Gastroesophageal sphincter (tissue), 4 donors: ENCODE data around the gene MGAT5B. TPM values are rescaled to one million over a fixed set of nuclear protein-coding genes. Genes with fewer than 3 reads are reported as not detected.

Experiments
- ATAC-seq: fragments of 150-250 bp; one replicate; pipeline ENCODE4 v1.9.1; 2016; ENCODE audit warnings: mild to moderate bottlenecking, moderate library complexity
- H3K27ac ChIP-seq, 4 donors: fragments of 200-600 bp; sonication (generic) in 3 of 4; 1 replicate in 3 of 4; 2 replicates in 1 of 4; pipeline ENCODE4 v1.5.1; 2016 to 2019
- H3K27me3 ChIP-seq: fragments of 200-600 bp; sonication (generic); one replicate; pipeline ENCODE4 v1.5.1; 2019
- H3K36me3 ChIP-seq, 2 donors: fragments of 200-600 bp; sonication (generic); one replicate each; pipeline ENCODE4 v1.5.1; 2019; ENCODE audit warnings: control low read depth in 1 of 2
- H3K4me1 ChIP-seq, 3 donors: fragments of 200-600 bp; sonication (generic); 1 replicate in 2 of 3; 2 replicates in 1 of 3; pipeline ENCODE4 v1.5.1; 2016 to 2019; ENCODE audit warnings: control low read depth in 2 of 3
- H3K4me3 ChIP-seq, 2 donors: fragments of 200-600 bp; sonication (generic); one replicate each; pipeline ENCODE4 v1.5.1; 2019; ENCODE audit warnings: mild to moderate bottlenecking in 1 of 2, moderate library complexity in 1 of 2
- H3K9me3 ChIP-seq, 3 donors: fragments of 200-600 bp; sonication (generic); one replicate each; pipeline ENCODE4 v1.5.1; 2017 to 2019; ENCODE audit warnings: control low read depth in 2 of 3
- CTCF ChIP-seq, 4 experiments: fragments of 200-600 bp in 2 of 4; fragments of 450-650 bp in 2 of 4; sonication (generic) in 1 of 4; IDR thresholded peaks; one replicate each; pipeline ENCODE4 v1.5.1; 2017 to 2019; ENCODE audit warnings: antibody characterized with exemption in 4 of 4, mild to moderate bottlenecking in 2 of 4, moderate library complexity in 2 of 4
- EP300 ChIP-seq: sonication (generic); formaldehyde crosslinking; IDR thresholded peaks from one replicate; pipeline ENCODE4 v1.6.1; 2017; ENCODE audit warnings: antibody characterized with exemption, mild to moderate bottlenecking
- POLR2A ChIP-seq, 2 donors: fragments of 450-650 bp; IDR thresholded peaks; one replicate each; pipeline ENCODE4 v1.6.1; 2017; ENCODE audit warnings: antibody characterized with exemption in 2 of 2, mild to moderate bottlenecking in 2 of 2, moderate library complexity in 1 of 2
- POLR2AphosphoS5 ChIP-seq: sonication (generic); formaldehyde crosslinking; IDR thresholded peaks from one replicate; pipeline ENCODE4 v1.6.1; 2017; ENCODE audit warnings: antibody characterized with exemption
- WGBS, 2 donors: methylation state at CpG; one replicate each; pipeline ENCODE4 v1.1.5; 2018; ENCODE audit warnings: low coverage in 1 of 2; 5-methylcytosine and 5-hydroxymethylcytosine counted together
- total RNA-seq, 4 donors: library from RNA; depleted of rRNA; stranded (reverse); fragments of >200 nt; gene quantifications; one replicate each; pipeline ENCODE4 v1.1.0, GENCODE V29; 2016

The MGAT5B gene
- total RNA-seq, 4 donors from 2014 or later, result 0.12 to 0.81 (median 0.29) TPM

- H3K4me1 ChIP-seq, result peaks cover 0 to 10% (median 0%) of the 10 kb centered on the region in 3 donors
- WGBS, 2 donors, result 83 to 100% methylated on average over 1 to 2 of the region's 13 CpGs
- TF ChIP-seq EP300, result no peak
- TF ChIP-seq POLR2AphosphoS5, result no peak
- no peak for TF ChIP-seq POLR2A (IDR thresholded peaks at IDR 0.05)
- no peak for ATAC-seq
- H3K9me3 ChIP-seq, result no peaks in the 10 kb centered on the region
- H3K27me3 ChIP-seq, result peaks cover 50% of the 10 kb centered on the region
- no peak overlapping the region for H3K4me3 ChIP-seq
- no peaks in the 10 kb centered on the region for H3K36me3 ChIP-seq
- H3K27ac ChIP-seq, result no peak overlapping the region
Observed at GRCh38 chr17:76961869-76962268, 93.7 kb downstream of the MGAT5B start.

- Histone ChIP-seq H3K9me3 (no peaks in the 10 kb centered on the region), H3K36me3 (no peaks in the 10 kb centered on the region), H3K27me3 (peaks cover 50% of the 10 kb centered on the region), H3K27ac (no peak overlapping the region), H3K4me3 (no peak overlapping the region), H3K4me1 (peaks cover 0 to 6% (median 0%) of the 10 kb centered on the region in 3 donors)
- no peak for ATAC-seq
- 100% methylated on average over 1 of the region's 1 CpG; no CpG with 5 or more reads in 1 of the 2 donors for WGBS, 2 donors
- TF ChIP-seq EP300 (no peak), CTCF (IDR thresholded peaks at IDR 0.05) (no peak)
Observed at GRCh38 chr17:76962858-76963257, 94.7 kb downstream of the MGAT5B start.

GRCh38 chr17:76966016-76966415 lies 97.8 kb downstream of the MGAT5B start:
- H3K4me1 ChIP-seq, result peaks cover 0 to 16% (median 10%) of the 10 kb centered on the region in 3 donors
- H3K27ac ChIP-seq, result no peak overlapping the region
- no peaks in the 10 kb centered on the region for H3K36me3 ChIP-seq
- 81 to 88% methylated on average over 3 of the region's 4 CpGs for WGBS, 2 donors
- H3K27me3 ChIP-seq, result peaks cover 72% of the 10 kb centered on the region
- no peak for ATAC-seq
- no peak overlapping the region for H3K4me3 ChIP-seq
- no peak for TF ChIP-seq POLR2A (IDR thresholded peaks at IDR 0.05)
- no peak for TF ChIP-seq CTCF (IDR thresholded peaks at IDR 0.05)
- no peak for TF ChIP-seq POLR2AphosphoS5
- no peak for TF ChIP-seq EP300
- no peaks in the 10 kb centered on the region for H3K9me3 ChIP-seq

GRCh38 chr17:76966486-76967181 lies 98.4 kb downstream of the MGAT5B start:
- H3K4me1 ChIP-seq, result peaks cover 0 to 16% (median 10%) of the 10 kb centered on the region in 3 donors
- H3K9me3 ChIP-seq, result no peaks in the 10 kb centered on the region
- H3K27ac ChIP-seq, result no peak overlapping the region
- no peak overlapping the region for H3K4me3 ChIP-seq
- no peaks in the 10 kb centered on the region for H3K36me3 ChIP-seq
- peaks cover 78% of the 10 kb centered on the region for H3K27me3 ChIP-seq
- WGBS, 2 donors, result 58 to 63% methylated on average over 5 of the region's 9 CpGs
- no peak for TF ChIP-seq POLR2A (IDR thresholded peaks at IDR 0.05)
- TF ChIP-seq EP300, result no peak
- ATAC-seq, result no peak

- Histone ChIP-seq H3K4me1 (peaks cover 0 to 16% (median 10%) of the 10 kb centered on the region in 3 donors), H3K27ac (no peak overlapping the region), H3K9me3 (no peaks in the 10 kb centered on the region), H3K36me3 (no peaks in the 10 kb centered on the region), H3K27me3 (peaks cover 80% of the 10 kb centered on the region), H3K4me3 (no peak overlapping the region)
- WGBS, 2 donors, result 100% methylated on average over 3 of the region's 4 CpGs
- TF ChIP-seq POLR2AphosphoS5 (no peak), POLR2A (IDR thresholded peaks at IDR 0.05) (no peak), EP300 (no peak), CTCF (IDR thresholded peaks at IDR 0.05) (no peak)
- no peak for ATAC-seq
Observed at GRCh38 chr17:76967762-76968161, 99.6 kb downstream of the MGAT5B start.
